HG03457 (cell line): Measurements from ENCODE around the gene RPS5.

Experiments
- ATAC-seq: cut with Tn5 transposase; IDR thresholded peaks from one replicate; pipeline ENCODE4 v1.9.1; 2021; ENCODE audit warnings: moderate number of reproducible peaks; ENCODE audit not compliant: unreplicated experiment

Gene RPS5

DNA sequence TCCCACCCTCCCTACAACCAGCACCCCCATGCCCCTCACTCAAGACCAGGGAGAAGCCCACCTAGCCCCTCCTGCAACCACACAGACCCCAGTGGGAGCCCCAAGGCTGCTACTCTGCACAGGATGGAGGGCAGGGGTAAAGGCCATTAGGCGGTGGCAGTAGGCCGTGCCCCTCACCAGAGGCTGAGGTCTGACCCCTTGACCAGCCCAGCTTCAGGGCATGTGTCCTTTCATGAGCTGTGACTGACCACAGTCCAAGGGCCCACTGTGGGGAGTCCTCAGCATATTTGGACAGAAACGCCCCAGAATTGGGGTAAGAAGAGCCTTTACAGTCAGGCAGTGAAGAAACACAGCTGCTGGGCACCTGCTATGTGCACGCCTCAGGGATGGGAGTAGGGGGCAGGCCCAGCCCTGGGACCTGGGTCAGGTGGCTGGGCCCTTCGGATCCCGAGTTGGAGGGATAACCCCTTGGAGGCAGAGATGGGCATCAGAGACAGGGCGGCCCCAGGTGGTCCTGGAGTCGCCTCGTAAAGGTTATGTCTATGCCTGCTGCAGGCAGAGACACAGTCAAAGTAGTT lies 1.7 kb upstream of the RPS5 start:
- ATAC-seq, result no peak

- no peak for ATAC-seq
Observed at GRCh38 chr19:58385891-58386575, 1.0 kb upstream of the RPS5 start.

DNA sequence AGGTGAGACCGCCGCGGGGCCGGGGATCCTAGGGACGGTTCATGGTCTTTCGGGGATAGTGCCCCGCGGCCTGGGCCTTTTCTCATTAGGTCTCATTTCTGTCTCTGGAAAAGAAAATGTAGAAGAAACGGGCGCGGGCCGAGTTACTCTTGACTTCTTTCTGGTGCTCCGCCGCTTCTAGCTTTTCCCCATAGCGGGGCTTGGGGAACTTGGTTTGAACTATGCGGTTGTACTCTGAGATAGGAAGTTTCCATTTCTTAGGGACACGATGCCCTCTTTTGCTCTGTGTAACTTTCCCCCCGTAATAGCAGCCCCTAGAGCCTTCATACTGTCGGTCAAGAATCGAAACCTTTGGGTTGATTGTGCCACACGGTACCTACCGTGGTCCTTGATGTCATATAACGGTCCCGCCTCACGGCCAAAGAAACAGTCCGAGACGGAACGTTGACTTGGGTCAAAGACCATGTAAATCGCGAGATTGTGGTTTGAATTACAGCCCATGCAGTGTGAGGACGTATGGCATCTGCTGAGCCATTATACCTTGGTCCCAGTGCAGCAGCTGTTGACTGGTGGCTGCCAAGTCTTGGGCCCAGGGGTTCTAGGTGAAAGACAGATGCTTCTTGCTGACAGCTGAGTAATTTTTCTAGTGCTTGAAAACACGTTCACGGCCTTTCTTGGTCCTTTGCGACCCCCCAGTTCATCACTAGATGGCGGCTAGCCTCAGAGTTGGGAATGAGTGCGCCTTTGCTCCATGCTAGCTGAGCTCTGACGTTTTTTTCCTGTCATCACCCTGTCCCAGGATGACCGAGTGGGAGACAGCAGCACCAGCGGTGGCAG lies 487 bp downstream of the RPS5 start:
- peak; percentile 5 for ATAC-seq

DNA sequence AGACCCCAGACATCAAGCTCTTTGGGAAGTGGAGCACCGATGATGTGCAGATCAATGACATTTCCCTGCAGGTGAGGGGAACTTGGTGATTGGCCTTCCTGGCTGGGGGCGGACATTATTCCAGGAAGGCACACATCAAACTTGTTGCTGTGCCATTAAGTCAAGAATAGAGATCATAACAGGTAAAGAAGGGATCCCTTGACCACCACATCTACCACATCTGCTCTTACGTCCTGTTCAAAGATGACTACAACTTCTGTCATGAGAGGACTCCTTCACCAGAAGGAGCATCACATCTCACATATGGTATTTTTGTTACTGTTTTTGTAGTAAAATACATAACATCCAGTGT lies 1.1 kb downstream of the RPS5 start:
- ATAC-seq, result no peak

DNA sequence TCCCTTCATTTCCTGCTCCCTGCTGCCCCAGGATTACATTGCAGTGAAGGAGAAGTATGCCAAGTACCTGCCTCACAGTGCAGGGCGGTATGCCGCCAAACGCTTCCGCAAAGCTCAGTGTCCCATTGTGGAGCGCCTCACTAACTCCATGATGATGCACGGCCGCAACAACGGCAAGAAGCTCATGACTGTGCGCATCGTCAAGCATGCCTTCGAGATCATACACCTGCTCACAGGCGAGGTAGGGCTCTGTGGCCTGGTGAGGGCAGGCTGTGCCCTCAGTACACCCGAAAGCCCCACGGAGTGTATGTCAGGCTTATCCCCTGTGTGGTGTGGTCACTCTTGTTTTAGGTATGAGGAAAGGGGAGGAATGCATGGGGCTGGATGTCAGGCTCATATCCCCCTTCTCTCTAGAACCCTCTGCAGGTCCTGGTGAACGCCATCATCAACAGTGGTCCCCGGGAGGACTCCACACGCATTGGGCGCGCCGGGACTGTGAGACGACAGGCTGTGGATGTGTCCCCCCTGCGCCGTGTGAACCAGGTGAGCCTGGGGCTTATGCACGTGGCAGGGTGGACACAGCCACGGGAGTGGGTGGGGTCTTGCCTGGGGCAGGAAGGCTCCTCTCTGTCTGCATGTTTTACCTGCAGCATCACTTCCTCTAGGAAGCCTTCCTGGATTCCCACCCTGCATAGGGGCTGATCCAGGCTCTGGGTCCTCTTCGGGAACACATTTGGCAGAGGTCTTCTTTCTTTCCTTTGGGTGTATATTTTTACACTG lies 6.1 kb downstream of the RPS5 start:
- ATAC-seq, result no peak

GRCh38 chr19:58393725-58394033 lies 6.6 kb downstream of the RPS5 start:
- ATAC-seq, result no peak

DNA sequence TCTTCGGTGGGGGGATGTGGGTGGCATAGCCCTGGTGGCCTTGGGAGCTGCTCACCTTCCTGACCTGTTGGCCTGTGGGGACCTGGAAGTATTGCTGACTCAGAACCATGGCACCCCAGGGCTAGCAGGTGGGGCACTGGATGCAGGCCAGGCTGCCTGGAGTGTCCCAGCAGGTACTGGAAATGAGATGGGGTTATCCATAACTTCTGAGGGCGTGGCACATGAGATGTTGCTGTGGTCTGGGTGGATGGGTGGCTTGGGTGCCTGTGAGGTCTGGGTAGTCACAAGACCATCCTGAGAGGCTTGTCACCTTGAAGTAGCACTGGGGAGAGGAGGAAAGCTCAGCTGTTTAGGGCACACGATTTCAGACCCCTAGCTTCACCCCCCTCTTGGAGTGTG lies 7.8 kb downstream of the RPS5 start:
- ATAC-seq, result no peak

DNA sequence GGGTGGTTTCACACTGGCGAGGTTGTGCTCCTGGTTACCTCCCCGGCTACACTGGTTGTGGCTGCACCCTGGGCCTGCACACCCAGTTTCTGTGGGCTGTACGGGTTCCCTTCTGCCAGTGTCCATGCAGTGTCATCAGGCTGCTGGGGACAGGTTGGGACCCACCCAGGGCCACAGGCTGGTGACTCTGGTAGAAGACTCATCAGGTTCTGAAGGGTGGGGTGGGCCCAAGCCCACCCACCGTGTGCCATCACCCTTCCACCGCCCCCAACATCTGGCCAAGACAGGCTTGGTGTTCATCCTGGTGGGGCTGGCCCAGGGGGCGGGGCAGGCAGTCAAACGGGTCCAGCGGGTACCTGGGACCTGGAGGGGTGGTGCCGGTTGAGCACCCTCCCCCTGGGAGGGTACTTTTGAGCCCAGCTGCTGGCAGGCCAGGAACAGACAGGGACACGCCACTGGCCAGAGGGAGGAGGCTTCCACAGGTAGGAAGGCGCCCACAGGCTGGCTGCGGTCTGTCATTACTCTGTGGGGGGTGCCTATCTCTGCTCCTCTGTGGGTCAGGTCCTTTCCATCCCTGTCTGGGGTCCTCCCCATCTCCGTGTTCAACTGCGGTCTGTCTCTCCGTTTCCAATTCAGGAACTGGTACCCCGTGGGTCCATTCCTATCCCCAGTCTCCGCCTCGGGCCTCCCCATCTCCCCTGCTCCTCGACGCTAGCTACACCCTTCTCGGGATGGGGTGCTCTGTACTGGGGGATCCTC lies 8.3 kb downstream of the RPS5 start, which contains the start of gene RNF225:
TSS of gene RNF225 (plus strand) at position 437 of the 759 bp plus-strand sequence. CDS start 434 bp downstream, outside the sequence.
- ATAC-seq, result no peak

DNA sequence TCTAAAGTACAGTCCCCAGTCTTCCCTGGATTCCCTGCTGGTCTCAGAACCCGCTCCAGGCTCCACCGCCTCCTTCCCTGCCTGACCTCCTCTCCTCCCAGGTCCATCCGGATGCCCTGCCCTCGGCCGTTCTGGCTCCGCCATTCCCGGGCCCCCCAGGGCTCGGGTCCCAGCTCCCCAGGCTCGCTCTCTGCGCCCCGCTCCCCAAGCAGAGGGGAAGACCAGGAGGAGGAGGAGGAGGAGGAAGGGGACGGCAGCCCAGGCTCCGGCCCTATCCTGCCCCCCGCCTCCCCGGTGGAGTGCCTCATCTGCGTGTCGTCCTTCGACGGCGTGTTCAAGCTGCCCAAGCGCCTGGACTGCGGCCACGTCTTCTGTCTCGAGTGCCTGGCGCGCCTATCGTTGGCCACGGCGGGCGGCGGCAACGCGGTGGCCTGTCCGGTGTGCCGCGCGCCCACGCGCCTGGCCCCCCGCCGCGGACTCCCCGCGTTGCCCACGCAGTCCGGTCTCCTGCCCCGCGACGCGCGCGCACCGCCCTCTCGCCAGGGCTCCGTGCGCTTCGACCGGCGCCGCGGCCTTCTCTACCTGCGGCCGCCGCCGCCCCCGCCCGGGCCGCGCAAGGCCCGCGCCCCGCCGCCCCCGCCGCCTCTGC lies 9.0 kb downstream of the RPS5 start:
- ATAC-seq, result no peak

DNA sequence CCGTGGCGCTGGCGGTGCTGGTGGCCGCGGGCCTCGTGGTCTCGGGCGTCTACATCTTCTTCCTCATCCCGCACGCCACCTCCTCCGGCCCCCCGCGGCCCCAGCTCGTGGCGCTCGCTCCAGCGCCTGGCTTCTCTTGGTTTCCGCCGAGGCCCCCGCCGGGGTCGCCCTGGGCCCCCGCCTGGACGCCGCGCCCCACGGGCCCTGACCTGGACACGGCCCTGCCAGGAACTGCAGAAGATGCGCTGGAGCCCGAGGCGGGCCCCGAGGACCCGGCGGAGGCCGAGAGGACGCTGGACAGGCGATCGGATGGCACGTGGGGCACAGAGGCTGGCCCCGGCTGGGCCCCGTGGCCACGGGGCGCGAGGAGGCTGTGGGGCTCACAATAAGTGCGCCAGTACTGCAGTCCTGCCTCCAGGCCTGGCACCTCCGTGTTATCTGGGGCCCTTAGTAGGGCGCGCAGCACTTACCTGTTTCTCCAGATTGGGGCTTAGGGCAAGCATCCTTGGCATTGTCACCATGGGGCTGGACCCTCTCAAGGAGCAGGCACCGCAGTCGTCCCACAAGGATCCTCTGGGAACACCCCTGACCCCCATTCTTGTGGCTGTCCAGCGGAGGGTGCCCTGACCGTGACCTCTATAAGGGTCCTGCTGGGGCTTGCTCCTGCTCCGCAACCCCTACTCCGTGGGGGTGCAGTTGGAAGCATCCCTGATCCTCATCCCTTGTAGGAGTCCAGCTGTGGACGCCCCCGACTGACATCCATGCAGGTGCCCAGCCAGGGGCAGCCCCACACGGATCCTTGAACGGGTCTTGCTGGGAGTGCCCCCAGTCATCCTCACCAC lies 9.8 kb downstream of the RPS5 start:
- ATAC-seq, result no peak

GRCh38 chr19:58397533-58398037 lies 10.5 kb downstream of the RPS5 start:
- ATAC-seq, result no peak

DNA sequence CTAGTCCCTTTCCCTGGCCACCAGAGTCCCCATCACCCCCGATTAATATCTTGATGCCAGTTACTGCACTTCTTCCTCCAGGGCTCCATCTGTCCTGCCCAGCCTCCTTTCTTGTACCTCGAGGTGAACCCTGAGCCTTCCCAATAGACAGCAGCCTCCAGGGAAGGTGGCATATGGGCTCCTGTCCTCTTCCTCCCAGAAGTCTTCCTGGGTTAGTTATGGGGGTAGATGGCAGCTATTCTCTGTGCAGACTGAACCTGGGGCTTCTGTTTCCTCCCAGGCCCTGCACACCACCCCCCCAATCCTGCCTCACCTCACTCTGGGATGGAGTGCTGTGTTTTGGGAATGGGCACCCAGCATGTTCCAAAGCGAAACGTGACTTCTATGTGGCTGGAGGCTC lies 11.0 kb downstream of the RPS5 start:
- no peak for ATAC-seq

DNA sequence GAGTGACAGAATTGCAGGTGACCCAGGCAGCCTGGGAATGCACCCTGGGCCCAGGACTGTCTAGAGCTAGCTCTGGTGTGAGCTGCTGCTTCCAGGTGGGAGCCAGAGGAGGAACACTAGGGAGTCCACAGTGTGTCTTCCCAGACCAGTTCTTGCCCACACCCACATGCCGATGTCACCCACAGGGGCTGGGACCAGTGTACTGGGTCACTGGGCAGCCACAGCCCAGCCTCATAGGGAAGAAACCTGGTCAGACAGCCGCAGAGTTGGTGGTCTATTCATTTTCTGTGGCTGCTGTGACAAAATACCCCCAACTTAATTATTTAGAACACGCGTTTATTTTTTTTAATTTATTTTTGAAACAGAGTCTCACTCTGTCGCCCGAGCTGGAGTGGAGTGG lies 11.5 kb downstream of the RPS5 start:
- ATAC-seq, result no peak

DNA sequence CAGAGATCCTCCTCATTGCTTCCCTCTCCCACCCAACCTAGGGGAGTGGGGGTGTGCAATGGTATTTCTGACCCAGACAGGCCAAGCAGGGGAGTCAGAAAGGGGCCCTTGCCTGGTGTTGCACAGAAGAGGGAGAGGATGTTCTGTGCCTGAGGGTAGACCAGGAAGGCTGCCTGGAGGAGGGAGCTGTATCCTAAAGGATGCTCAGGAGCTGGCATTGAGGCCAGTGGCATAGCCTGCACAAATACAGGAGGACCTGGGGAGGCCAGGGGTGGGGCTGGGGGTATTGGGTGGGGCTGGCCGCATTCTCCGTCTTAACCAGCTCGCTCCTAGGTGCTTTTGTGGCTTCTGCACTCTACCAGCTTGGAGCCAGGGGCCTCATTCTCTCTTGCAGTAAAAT lies 12.8 kb downstream of the RPS5 start:
- no peak for ATAC-seq

- no peak for ATAC-seq
Observed at GRCh38 chr19:58400316-58400915, 13.3 kb downstream of the RPS5 start.

DNA sequence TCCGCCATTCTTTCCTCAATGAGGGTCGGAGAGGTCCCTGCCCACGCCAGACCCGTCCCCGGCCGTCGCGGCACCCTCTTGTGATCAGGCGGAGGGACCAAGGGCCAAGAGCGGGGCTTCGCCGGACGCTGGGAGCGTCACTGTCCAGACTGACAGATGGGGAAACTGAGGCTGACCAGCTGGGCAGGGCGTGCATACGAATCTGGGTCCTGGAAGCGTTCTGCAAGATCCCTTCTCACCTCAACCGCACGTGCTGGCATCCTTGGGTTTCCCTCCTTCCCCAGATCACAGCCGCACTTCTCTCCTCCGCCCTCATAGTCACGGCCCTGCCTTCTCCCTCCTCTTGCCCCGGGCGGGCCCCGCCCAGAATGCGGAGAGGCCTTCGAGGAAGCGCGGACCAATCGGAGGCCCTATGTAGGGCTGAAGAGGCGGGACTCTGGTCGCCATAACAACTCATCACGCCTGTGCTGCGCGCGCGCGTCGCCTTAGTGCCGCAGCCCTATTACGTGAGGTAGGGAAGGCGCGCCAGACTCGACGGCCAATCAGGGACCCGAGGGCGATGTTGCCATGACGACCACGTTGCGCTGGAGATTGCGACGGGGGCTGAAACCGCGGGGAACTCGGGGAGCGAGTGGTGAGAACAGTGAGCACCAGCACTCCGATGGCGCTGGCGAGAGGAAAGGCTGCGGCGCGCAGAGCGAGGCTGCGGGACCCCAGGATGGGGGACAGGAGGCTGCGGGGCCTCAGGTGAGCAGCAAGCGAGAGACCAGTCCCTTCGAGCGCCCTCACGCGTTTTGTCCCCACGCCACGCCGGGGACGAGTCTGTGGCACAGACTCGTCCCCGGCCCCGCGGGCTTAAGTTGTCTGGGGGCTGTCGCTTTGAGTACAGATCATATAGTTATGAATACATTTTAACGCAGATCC lies 14.1 kb downstream of the RPS5 start:
- ATAC-seq, result peak; percentile 93

DNA sequence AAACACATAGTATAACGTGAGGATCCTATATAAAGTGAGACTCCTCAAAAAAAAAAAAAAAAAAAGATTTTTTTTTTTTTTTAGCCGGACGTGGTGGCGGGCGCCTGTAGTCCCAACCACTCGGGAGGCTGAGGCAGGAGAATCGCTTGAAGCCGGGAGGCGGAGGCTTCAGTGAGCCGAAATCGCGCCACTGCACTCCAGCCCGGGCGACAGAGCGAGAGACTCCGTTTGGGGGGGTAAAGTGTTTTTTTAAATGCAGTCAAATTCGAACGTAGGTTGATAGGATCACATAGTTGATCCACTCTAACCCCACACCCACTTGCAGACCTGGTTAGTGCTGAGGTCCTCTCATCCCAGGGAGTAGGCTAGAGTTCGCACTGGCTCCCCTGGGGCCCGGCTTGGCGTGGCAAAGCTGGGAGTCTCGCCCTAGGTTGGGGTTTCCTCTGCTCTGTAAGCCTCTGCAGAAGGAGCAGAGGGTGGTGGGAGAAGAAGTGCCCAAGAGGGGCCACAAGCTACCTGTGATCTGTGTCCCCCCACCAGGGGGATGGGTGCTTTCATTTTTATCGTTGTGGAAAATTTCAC lies 14.9 kb downstream of the RPS5 start:
- ATAC-seq, result no peak
